ENCODE results near the gene SCPEP1.
"Not testable (repeated sequence)": the region's sequence is repeated elsewhere in the genome, so short reads cannot be mapped to it uniquely, and the experiment has no call there.

Gene SCPEP1

GRCh38 chr17:56965681-56966080, 12.2 kb upstream of the SCPEP1 start:
- H3K9ac ChIP-seq (ENCODE audit: low read depth, low read length); H3K4me3 ChIP-seq (ENCODE audit: low read depth, low read length); H3K4me1 ChIP-seq (ENCODE audit: control insufficient read depth, insufficient read depth, low read length); H3K36me3 ChIP-seq (ENCODE audit: control insufficient read depth, insufficient read depth, low read length); H3K9me3 ChIP-seq (ENCODE audit: control insufficient read depth, insufficient read depth, low read length); H3K27ac ChIP-seq (ENCODE audit: low read depth, low read length); H3K27me3 ChIP-seq (ENCODE audit: control insufficient read depth, insufficient read depth, low read length): not testable (repeated sequence)

GRCh38 chr17:56966338-56966737, 11.6 kb upstream of the SCPEP1 start:
- Histone ChIP-seq H3K9ac (ENCODE audit: low read depth, low read length) (no peak overlapping the region), H3K36me3 (ENCODE audit: control insufficient read depth, insufficient read depth, low read length) (no peaks in the 10 kb centered on the region), H3K27me3 (ENCODE audit: control insufficient read depth, insufficient read depth, low read length) (no peaks in the 10 kb centered on the region), H3K9me3 (ENCODE audit: control insufficient read depth, insufficient read depth, low read length) (peaks cover 6% of the 10 kb centered on the region; the same call in 1 of the 2 replicates), H3K4me3 (ENCODE audit: low read depth, low read length) (no peak overlapping the region), H3K27ac (ENCODE audit: low read depth, low read length) (no peak overlapping the region), H3K4me1 (ENCODE audit: control insufficient read depth, insufficient read depth, low read length) (no peaks in the 10 kb centered on the region)

GRCh38 chr17:56970974-56971373, 7.0 kb upstream of the SCPEP1 start:
- no peak overlapping the region for H3K4me3 ChIP-seq (ENCODE audit: low read depth, low read length)
- no peaks in the 10 kb centered on the region for H3K27me3 ChIP-seq (ENCODE audit: control insufficient read depth, insufficient read depth, low read length)
- no peaks in the 10 kb centered on the region for H3K36me3 ChIP-seq (ENCODE audit: control insufficient read depth, insufficient read depth, low read length)
- H3K4me1 ChIP-seq (ENCODE audit: control insufficient read depth, insufficient read depth, low read length) = no peaks in the 10 kb centered on the region
- no peak overlapping the region for H3K9ac ChIP-seq (ENCODE audit: low read depth, low read length)
- H3K27ac ChIP-seq (ENCODE audit: low read depth, low read length) = no peak overlapping the region
- peaks cover 7% of the 10 kb centered on the region; the same call in 1 of the 2 replicates for H3K9me3 ChIP-seq (ENCODE audit: control insufficient read depth, insufficient read depth, low read length)

GRCh38 chr17:56972111-56972730, 5.7 kb upstream of the SCPEP1 start:
- H3K4me1 ChIP-seq (ENCODE audit: control insufficient read depth, insufficient read depth, low read length) = no peaks in the 10 kb centered on the region
- no peaks in the 10 kb centered on the region for H3K36me3 ChIP-seq (ENCODE audit: control insufficient read depth, insufficient read depth, low read length)
- H3K27me3 ChIP-seq (ENCODE audit: control insufficient read depth, insufficient read depth, low read length) = no peaks in the 10 kb centered on the region
- H3K9ac ChIP-seq (ENCODE audit: low read depth, low read length) = no peak overlapping the region
- peaks cover 7% of the 10 kb centered on the region; the same call in 1 of the 2 replicates for H3K9me3 ChIP-seq (ENCODE audit: control insufficient read depth, insufficient read depth, low read length)
- H3K4me3 ChIP-seq (ENCODE audit: low read depth, low read length) = no peak overlapping the region
- no peak overlapping the region for H3K27ac ChIP-seq (ENCODE audit: low read depth, low read length)

GRCh38 chr17:56973520-56973919, 4.4 kb upstream of the SCPEP1 start:
- H3K4me1 ChIP-seq (ENCODE audit: control insufficient read depth, insufficient read depth, low read length) = peaks cover 5% of the 10 kb centered on the region
- no peak overlapping the region for H3K4me3 ChIP-seq (ENCODE audit: low read depth, low read length)
- no peak overlapping the region for H3K9ac ChIP-seq (ENCODE audit: low read depth, low read length)
- peaks cover 7% of the 10 kb centered on the region; the same call in 1 of the 2 replicates for H3K9me3 ChIP-seq (ENCODE audit: control insufficient read depth, insufficient read depth, low read length)
- no peak overlapping the region for H3K27ac ChIP-seq (ENCODE audit: low read depth, low read length)
- H3K36me3 ChIP-seq (ENCODE audit: control insufficient read depth, insufficient read depth, low read length) = no peaks in the 10 kb centered on the region
- no peaks in the 10 kb centered on the region for H3K27me3 ChIP-seq (ENCODE audit: control insufficient read depth, insufficient read depth, low read length)

- Histone ChIP-seq H3K27ac (ENCODE audit: low read depth, low read length) (no peak overlapping the region), H3K4me1 (ENCODE audit: control insufficient read depth, insufficient read depth, low read length) (peaks cover 10% of the 10 kb centered on the region), H3K9ac (ENCODE audit: low read depth, low read length) (no peak overlapping the region), H3K4me3 (ENCODE audit: low read depth, low read length) (no peak overlapping the region), H3K9me3 (ENCODE audit: control insufficient read depth, insufficient read depth, low read length) (peaks cover 7% of the 10 kb centered on the region; the same call in 1 of the 2 replicates), H3K27me3 (ENCODE audit: control insufficient read depth, insufficient read depth, low read length) (no peaks in the 10 kb centered on the region), H3K36me3 (ENCODE audit: control insufficient read depth, insufficient read depth, low read length) (no peaks in the 10 kb centered on the region)
These were observed 3.9 kb upstream of the SCPEP1 start for GRCh38 chr17:56974055-56974454.

GRCh38 chr17:56975656-56976055, 2.3 kb upstream of the SCPEP1 start:
- Histone ChIP-seq H3K9me3 (ENCODE audit: control insufficient read depth, insufficient read depth, low read length) (peaks cover 7% of the 10 kb centered on the region; the same call in 1 of the 2 replicates), H3K27ac (ENCODE audit: low read depth, low read length) (no peak overlapping the region), H3K36me3 (ENCODE audit: control insufficient read depth, insufficient read depth, low read length) (no peaks in the 10 kb centered on the region), H3K9ac (ENCODE audit: low read depth, low read length) (no peak overlapping the region), H3K4me3 (ENCODE audit: low read depth, low read length) (no peak overlapping the region), H3K27me3 (ENCODE audit: control insufficient read depth, insufficient read depth, low read length) (no peaks in the 10 kb centered on the region), H3K4me1 (ENCODE audit: control insufficient read depth, insufficient read depth, low read length) (peaks cover 15% of the 10 kb centered on the region)

- Histone ChIP-seq H3K36me3 (ENCODE audit: control insufficient read depth, insufficient read depth, low read length) (0 out of 2 replicates have a peak, but pooled peaks cover 5% of the 10 kb centered on the region), H3K4me3 (ENCODE audit: low read depth, low read length) (peak overlapping the region; percentile 75), H3K27me3 (ENCODE audit: control insufficient read depth, insufficient read depth, low read length) (no peaks in the 10 kb centered on the region), H3K9me3 (ENCODE audit: control insufficient read depth, insufficient read depth, low read length) (no peaks in the 10 kb centered on the region), H3K4me1 (ENCODE audit: control insufficient read depth, insufficient read depth, low read length) (peaks cover 19% of the 10 kb centered on the region), H3K9ac (ENCODE audit: low read depth, low read length) (no peak overlapping the region), H3K27ac (ENCODE audit: low read depth, low read length) (no peak overlapping the region)
These were observed 856 bp upstream of the SCPEP1 start for GRCh38 chr17:56976941-56977608.

- H3K9ac ChIP-seq (ENCODE audit: low read depth, low read length) = no peak overlapping the region; the same call in 1 of the 2 replicates
- 0 out of 2 replicates have a peak, but pooled peaks cover 5% of the 10 kb centered on the region for H3K36me3 ChIP-seq (ENCODE audit: control insufficient read depth, insufficient read depth, low read length)
- H3K4me3 ChIP-seq (ENCODE audit: low read depth, low read length) = peak overlapping the region; percentile 78
- H3K9me3 ChIP-seq (ENCODE audit: control insufficient read depth, insufficient read depth, low read length) = no peaks in the 10 kb centered on the region
- no peak overlapping the region for H3K27ac ChIP-seq (ENCODE audit: low read depth, low read length)
- peaks cover 22% of the 10 kb centered on the region for H3K4me1 ChIP-seq (ENCODE audit: control insufficient read depth, insufficient read depth, low read length)
- no peaks in the 10 kb centered on the region for H3K27me3 ChIP-seq (ENCODE audit: control insufficient read depth, insufficient read depth, low read length)
These were observed 635 bp downstream of the SCPEP1 start for GRCh38 chr17:56978441-56979090.

GRCh38 chr17:56979091-56979480, 1.2 kb downstream of the SCPEP1 start:
- Histone ChIP-seq H3K9ac (ENCODE audit: low read depth, low read length) (no peak overlapping the region), H3K36me3 (ENCODE audit: control insufficient read depth, insufficient read depth, low read length) (0 out of 2 replicates have a peak, but pooled peaks cover 5% of the 10 kb centered on the region), H3K27ac (ENCODE audit: low read depth, low read length) (no peak overlapping the region), H3K4me1 (ENCODE audit: control insufficient read depth, insufficient read depth, low read length) (peaks cover 22% of the 10 kb centered on the region), H3K27me3 (ENCODE audit: control insufficient read depth, insufficient read depth, low read length) (no peaks in the 10 kb centered on the region), H3K4me3 (ENCODE audit: low read depth, low read length) (peak overlapping the region; percentile 78; the same call in 1 of the 2 replicates), H3K9me3 (ENCODE audit: control insufficient read depth, insufficient read depth, low read length) (no peaks in the 10 kb centered on the region)

- not testable (repeated sequence) for H3K9me3 ChIP-seq (ENCODE audit: control insufficient read depth, insufficient read depth, low read length); H3K27me3 ChIP-seq (ENCODE audit: control insufficient read depth, insufficient read depth, low read length); H3K36me3 ChIP-seq (ENCODE audit: control insufficient read depth, insufficient read depth, low read length); H3K4me3 ChIP-seq (ENCODE audit: low read depth, low read length); H3K9ac ChIP-seq (ENCODE audit: low read depth, low read length); H3K27ac ChIP-seq (ENCODE audit: low read depth, low read length)
- H3K4me1 ChIP-seq (ENCODE audit: control insufficient read depth, insufficient read depth, low read length) = peaks cover 22% of the 10 kb centered on the region
These were observed 2.6 kb downstream of the SCPEP1 start for GRCh38 chr17:56980526-56980925.

All from HUES48 (cell line).